ACHN (cell line): ENCODE measurements around the gene MSI2.
"Not testable (repeated sequence)": the region's sequence is repeated elsewhere in the genome, so short reads cannot be mapped to it uniquely, and the experiment has no call there.

Experiments used
- DNase-seq: peaks from one replicate; pipeline ENCODE4 v3.0.0-alpha.2; 2015
- in situ Hi-C: cut with HindIII; loops from 2 replicates; pipeline ENCODE4 v1.10.0; 2017; ENCODE audit warnings: low sequenced_read_pairs, low pct_ligation_motif_present, low pct_unique_long_range_greater_than_20kb

MSI2 gene

DNA sequence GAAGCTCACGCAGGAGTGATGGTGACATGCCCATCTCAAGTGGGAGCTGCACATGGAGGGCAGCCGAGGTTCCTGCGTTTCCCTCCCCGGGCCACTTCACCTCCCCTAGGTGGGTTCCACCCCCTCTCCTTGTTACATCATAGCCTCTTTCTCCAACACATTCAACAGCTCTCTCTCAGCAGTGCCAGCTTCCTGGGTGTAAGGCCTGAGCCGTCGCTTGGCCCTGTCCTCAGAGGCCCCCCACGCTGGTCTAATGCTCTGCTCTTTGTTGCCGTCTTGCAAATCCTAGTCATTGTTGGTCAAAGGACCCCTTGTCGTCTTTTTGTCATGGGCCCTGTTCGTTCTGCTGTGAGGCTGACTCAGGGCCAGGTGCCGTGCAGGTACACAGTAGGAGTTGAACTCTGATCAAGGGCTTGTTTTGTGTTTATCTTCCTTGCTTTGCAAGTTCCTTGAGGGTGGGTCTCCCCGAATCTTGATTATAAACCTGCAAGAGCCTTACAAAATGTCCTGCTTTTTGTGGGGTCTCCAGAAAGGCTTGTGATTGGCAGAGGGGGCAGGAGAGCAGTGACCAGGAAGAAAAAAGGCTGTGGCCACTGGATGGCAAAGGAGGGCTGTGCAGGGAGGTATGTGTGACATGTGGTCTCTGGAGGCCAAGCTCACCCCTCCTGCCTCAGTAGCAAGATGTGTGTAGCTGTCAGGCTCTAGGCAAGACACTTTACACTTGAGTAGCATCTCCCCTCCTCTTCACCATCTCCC, 352.2 kb downstream of the MSI2 start:
- in situ Hi-C loops, result no loop called here

DNA sequence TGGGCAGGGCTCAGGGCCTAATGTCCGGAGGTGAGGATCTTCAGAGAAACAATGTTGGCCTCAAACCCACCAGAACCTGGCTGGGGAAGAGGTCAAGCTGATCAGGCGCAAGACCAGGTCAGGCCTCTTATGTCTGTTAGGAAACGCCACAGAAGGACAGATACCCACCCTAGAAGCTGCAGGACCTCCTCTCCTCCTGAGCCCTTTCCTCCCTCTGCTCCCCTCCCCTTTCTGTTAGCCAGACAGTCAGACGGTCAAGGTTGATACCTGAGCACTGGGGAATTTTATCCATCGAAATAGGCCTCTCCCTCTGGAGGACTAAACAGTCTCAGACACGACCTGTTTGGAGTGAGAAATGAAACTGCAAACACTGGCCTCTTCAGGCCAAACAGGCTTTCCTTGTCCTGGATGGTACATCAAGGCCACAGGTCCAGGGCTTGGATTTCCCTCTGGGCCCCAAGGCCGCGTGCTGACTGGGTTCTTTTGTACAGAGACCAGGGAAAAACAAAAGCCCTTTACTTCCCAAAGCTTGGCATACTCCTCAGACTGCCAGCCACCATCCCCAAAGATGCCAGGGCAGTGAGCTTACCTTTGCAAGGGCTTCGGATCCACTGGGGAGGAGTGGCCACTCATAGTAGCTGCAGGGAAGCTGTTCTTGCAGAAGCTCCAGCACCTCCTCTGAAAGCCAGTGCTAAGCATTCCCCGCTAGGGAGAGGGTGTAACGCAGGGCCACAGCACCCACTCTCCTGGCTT, 353.0 kb downstream of the MSI2 start:
- no peak for DNase-seq
- in situ Hi-C loops, result no loop called here

More for the DNA sequence above, 352.2 kb downstream of the MSI2 start:
- DNase-seq, result no peak

GRCh38 chr17:57609878-57610270, 353.6 kb downstream of the MSI2 start:
- no peak for DNase-seq
- in situ Hi-C loops, result no loop called here

- DNase-seq, result no peak
- in situ Hi-C loops, result no loop called here
Observed at GRCh38 chr17:57612202-57613071, 356.1 kb downstream of the MSI2 start.

DNA sequence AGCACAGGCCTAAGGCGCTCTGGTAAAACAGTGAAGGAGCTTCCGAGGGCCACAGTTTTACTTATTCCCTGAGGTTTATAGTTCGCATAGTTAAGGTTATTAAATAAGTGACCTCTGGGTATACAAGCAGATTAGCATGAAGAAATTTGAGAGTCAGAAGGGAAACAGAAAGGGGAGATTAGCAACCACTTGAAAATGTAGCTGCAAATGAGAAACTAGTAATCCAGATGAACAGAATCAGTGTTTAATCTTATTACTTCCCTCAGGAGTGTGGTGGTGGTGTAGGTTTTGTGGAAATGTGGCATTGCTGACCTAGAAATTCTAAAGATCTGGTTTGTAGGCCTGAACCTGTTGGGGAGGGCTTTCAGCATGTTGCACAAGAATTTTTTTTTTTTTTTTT, 358.4 kb downstream of the MSI2 start:
- no peak for DNase-seq
- in situ Hi-C loops, result no loop called here

DNA sequence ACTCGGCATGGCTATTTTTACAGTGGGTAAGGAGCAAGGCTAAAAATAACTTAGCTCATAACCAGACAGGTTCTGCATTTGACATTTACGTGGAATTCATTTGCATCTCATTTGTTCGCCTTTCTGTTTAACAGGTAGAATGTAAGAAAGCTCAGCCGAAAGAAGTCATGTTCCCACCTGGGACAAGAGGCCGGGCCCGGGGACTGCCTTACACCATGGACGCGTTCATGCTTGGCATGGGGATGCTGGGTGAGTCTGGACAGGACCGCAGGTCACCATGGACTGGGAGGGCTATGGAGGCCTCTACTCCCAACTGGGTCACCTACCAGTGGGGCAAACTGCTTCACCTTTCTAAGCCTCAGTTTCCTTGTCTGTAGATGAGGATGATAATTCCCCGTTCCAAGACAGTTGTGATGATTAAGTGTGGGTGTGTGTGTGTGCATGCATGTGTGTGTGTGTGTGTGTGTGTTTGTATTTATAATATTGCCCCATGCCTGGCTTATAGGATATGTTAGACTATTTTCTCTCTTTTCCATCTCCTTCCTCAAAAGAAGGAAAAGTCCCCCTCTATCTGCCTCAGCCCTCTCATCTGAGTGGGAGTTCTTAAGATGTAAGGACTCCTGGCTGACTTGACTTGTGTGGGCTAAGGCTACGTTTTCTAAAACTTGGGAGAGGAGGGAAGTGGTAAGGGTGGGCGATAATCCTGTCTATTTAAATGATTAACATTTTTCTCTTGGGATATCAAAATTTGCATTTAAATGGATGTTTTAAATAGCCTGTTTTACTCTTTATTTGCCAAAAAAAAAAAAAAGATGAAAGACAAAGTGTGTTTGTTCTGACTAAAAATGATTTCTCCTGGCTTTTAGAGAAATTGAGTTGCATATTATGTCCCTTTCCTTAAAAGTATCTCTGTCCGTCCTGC, 359.8 kb downstream of the MSI2 start:
- in situ Hi-C loops, result no loop called here
- no peak for DNase-seq

GRCh38 chr17:57617218-57617617, 360.9 kb downstream of the MSI2 start:
- in situ Hi-C loops, result no loop called here
- DNase-seq, result no peak

DNA sequence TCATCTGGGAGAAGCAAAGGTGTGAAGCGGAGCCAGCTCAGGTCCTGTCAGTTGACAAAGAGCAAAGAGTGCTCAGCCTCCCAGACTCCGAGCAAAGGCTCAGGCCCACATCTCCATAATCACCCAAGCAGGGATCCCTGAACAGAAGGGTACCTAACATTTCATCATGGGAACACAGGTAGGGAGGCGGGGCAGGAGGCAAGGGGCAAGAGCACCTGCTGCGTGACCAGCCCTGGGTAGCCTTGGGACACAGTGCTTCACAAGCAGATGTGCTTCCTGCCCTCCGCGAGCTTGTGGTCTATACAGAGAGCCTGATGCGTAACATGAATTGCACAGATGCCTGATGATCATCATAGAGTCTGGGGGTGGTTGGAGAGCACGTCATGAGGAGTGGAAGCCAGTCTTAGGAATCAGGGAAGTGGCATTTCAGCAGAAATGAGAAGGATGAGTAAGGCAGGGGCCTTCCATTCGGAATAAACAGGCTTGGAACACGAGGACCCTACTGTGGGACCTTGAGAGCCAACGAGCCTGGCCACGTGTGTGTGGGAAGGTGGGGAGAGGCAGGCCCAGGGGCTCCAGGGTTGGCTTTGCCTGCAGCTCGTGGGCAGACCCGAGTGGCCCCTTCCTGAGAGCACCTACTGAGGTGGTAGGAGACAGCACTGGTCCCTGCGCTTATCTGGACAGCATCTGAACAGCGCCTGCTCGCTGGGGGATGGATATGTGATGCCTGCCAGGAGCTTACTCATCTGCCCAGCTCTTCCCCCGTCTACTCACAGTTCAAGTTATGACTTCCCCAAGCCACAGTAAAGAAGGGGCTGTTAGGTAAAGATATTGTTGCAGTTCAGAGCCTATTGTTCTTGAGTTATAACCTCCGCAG, 363.0 kb downstream of the MSI2 start:
- in situ Hi-C loops, result no loop called here
- no peak for DNase-seq

DNA sequence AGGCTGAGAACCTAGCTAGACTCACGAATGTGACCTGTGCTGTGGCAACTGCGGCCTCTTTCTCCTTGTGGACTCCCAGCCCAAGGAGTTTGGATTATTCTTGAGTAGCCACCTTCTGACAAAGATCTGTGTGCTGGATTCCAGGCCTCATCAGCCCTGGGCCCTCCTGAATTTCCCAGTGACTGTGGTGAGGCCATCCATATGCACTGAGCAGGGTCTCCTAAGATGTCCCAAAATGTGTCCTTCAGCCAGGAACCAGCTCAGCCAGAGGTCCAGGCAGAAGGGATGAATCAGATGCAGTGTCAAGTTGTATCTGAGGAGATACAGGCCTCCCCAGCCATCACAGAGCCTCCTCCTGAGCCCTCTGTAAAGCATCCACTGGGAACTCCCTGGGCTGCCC, 364.3 kb downstream of the MSI2 start:
- DNase-seq, result no peak
- in situ Hi-C loops, result no loop called here

- in situ Hi-C loops, DNase-seq: not testable (repeated sequence)
Observed at GRCh38 chr17:57621791-57622190, 365.5 kb downstream of the MSI2 start.

- DNase-seq, result no peak
- in situ Hi-C loops, result no loop called here
Observed at GRCh38 chr17:57622306-57622682, 366.0 kb downstream of the MSI2 start.

GRCh38 chr17:57622683-57623433, 366.5 kb downstream of the MSI2 start:
- DNase-seq, result peak; percentile 59
- in situ Hi-C loops, result no loop called here

DNA sequence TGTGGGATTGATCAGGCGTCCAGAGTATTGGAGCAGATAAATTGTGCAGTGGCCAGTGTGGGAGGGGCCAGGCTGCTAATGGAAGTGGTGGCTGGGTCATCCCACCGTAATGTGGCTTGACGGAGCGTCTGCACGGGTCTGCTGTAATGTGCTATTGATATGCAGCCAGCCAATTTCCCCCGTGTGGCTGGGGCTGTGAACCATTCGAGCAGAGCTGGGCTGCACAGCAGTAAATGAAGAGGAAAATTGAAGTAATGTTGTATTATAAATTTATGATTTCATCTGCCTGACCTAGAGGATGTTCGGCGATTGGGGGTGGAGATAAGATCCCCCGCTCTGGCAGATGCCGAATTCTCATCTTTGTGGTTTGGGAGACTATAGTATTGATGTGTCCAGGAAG, 367.3 kb downstream of the MSI2 start:
- in situ Hi-C loops, result no loop called here
- no peak for DNase-seq

DNA sequence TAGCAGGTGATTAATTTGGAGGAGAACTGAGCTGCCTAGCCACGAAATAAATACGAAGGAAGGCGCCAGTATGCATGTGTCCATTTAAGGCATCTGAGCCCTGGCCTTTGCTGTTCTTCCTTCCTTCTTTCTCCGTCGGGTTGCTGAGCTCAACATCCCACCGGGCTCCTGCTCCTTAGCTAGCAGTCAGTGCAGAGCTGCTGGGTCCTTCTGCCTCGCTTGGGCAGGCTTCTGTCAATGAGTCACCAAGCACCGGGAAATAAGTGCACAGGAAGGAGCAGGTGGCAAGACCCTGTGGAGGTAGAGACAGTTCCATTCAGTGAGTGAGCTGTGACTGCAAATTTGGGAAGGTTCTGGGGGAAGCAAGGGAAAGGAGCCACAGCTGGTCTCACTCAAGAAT, 368.1 kb downstream of the MSI2 start:
- in situ Hi-C loops, result no loop called here
- DNase-seq, result peak; percentile 75

- DNase-seq, result no peak
- in situ Hi-C loops, result no loop called here
Observed at GRCh38 chr17:57625511-57625910, 369.2 kb downstream of the MSI2 start.

DNA sequence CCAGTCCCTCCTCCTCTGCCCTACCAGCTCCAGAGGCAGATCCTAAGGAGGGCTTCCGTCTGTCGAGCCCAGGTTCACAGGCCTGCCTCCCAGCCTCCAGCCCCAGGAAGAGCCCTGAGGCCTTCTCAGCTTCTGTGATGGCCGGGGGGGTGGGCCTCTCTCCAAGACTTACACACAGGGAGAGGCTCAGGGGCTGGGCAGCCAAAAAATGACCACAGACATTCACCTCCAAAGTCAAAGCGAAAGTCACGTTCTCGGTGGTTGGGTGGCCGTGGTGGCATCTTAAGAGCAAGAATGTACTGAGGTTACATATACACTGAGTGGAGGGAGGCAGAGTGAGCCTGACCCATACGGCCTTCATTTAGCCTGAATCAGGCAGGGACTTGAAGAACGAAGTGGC, 369.6 kb downstream of the MSI2 start:
- no peak for DNase-seq
- in situ Hi-C loops, result no loop called here
